ENCODE data around the gene MBNL2.

- TF ChIP-seq CTCF (IDR thresholded peaks at IDR 0.05; ENCODE audit: low read depth, low read length, poor library complexity, severe bottlenecking), result no peak
- no peak for TF ChIP-seq EZH2phosphoT487 (IDR thresholded peaks at IDR 0.05; ENCODE audit: borderline replicate concordance, low read length)
Observed at GRCh38 chr13:97307118-97307881, 85.2 kb downstream of the MBNL2 start.

Measured in DOHH2 (cell line).